ENCODE data around the gene IFNL1. TPM values are rescaled to one million over a fixed set of nuclear protein-coding genes. Genes with fewer than 3 reads are reported as not detected.
"Not testable (repeated sequence)": the region's sequence is repeated elsewhere in the genome, so short reads cannot be mapped to it uniquely, and the experiment has no call there.

Gene IFNL1
- polyA plus RNA-seq, 1 donor: not detected

- DNase-seq: no peak
These were observed 26.0 kb upstream of the IFNL1 start for GRCh38 chr19:39270036-39270871.

GRCh38 chr19:39273859-39274258, 22.3 kb upstream of the IFNL1 start:
- DNase-seq: not testable (repeated sequence)

- DNase-seq: no peak
These were observed 20.6 kb upstream of the IFNL1 start for GRCh38 chr19:39275578-39275977.

GRCh38 chr19:39276740-39277139, 19.5 kb upstream of the IFNL1 start:
- DNase-seq: no peak

- no peak for DNase-seq
These were observed 18.6 kb upstream of the IFNL1 start for GRCh38 chr19:39277598-39277997.

GRCh38 chr19:39282021-39282420, 14.2 kb upstream of the IFNL1 start:
- DNase-seq: no peak

GRCh38 chr19:39284032-39284431, 12.2 kb upstream of the IFNL1 start:
- no peak for DNase-seq

GRCh38 chr19:39293394-39293793, 2.8 kb upstream of the IFNL1 start:
- no peak for DNase-seq

GRCh38 chr19:39296906-39297305, 699 bp downstream of the IFNL1 start:
- no peak for DNase-seq

GRCh38 chr19:39297931-39298634, 1.9 kb downstream of the IFNL1 start:
- no peak for DNase-seq

- no peak for DNase-seq
These were observed 3.2 kb downstream of the IFNL1 start for GRCh38 chr19:39299404-39299803.

GRCh38 chr19:39299832-39300231, 3.6 kb downstream of the IFNL1 start:
- no peak for DNase-seq

- no peak for DNase-seq
These were observed 4.8 kb downstream of the IFNL1 start for GRCh38 chr19:39301021-39301420.

- no peak for DNase-seq
These were observed 5.4 kb downstream of the IFNL1 start for GRCh38 chr19:39301562-39301961.

GRCh38 chr19:39303373-39304184, 7.4 kb downstream of the IFNL1 start:
- no peak for DNase-seq

GRCh38 chr19:39304185-39304513, 7.9 kb downstream of the IFNL1 start:
- DNase-seq: no peak

- no peak for DNase-seq
These were observed 8.7 kb downstream of the IFNL1 start for GRCh38 chr19:39304701-39305571.

- DNase-seq: no peak
These were observed 9.9 kb downstream of the IFNL1 start for GRCh38 chr19:39306075-39306474.

- no peak for DNase-seq
These were observed 11.0 kb downstream of the IFNL1 start for GRCh38 chr19:39307046-39307821.

GRCh38 chr19:39307822-39308530, 11.8 kb downstream of the IFNL1 start:
- no peak for DNase-seq
